Measurements from ENCODE around the gene SPP1. TPM values are rescaled to one million over a fixed set of nuclear protein-coding genes. Genes with fewer than 3 reads are reported as not detected.

SPP1 gene
- total and polyA plus RNA-seq, 5 donors from 2014 or later: 0.56 TPM; not detected in 4

GRCh38 chr4:88007304-88008121 is 32.0 kb downstream of the SPP1 start, which contains the start of gene PKD2:
PKD2 (plus strand) TSS chr4:88007635; CDS start chr4:88007734, 99 bp downstream.
- Histone ChIP-seq H3K4me1 (ENCODE audit: control insufficient read depth, insufficient read depth, low read length, poor library complexity, severe bottlenecking) (peaks cover 25% of the 10 kb centered on the region), H3K27me3 (ENCODE audit: control insufficient read depth, insufficient read depth, low read length) (no peaks in the 10 kb centered on the region), H3K4me3 (ENCODE audit: low read depth, low read length) (peak within 1 kb of the TSS; percentile 88), H3K27ac (ENCODE audit: insufficient read depth, low read length, poor library complexity, severe bottlenecking) (no peak within 1 kb of the TSS), H3K36me3 (ENCODE audit: control insufficient read depth, insufficient read depth, low read length) (no peaks in the 10 kb centered on the region), H3K9me3 (ENCODE audit: control insufficient read depth in 2 of 2, low read length in 2 of 2) (no peaks in the 10 kb centered on the region)
- Mint-ChIP-seq H3K36me3 (no peaks in the 10 kb centered on the region), H3K4me3 (peak within 1 kb of the TSS; percentile 93 to 97 (median 96)), H3K4me1 (peaks cover 20 to 44% (median 32%) of the 10 kb centered on the region in 4 donors), H3K9me3 (peaks cover 0 to 2% (median 0%) of the 10 kb centered on the region in 7 donors), H3K27me3 (no peaks in the 10 kb centered on the region), H3K27ac (peak within 1 kb of the TSS in 2 of 3 donors; percentile 78 to 82)
- ATAC-seq (ENCODE audit: low read depth in 2 of 2) (peak; percentile 85 to 94), DNase-seq (peak; percentile 49 to 88 (median 60))

GRCh38 chr4:88008122-88008742 is 32.7 kb downstream of the SPP1 start:
- no peaks in the 10 kb centered on the region for H3K27me3 ChIP-seq (ENCODE audit: control insufficient read depth, insufficient read depth, low read length)
- Mint-ChIP-seq H3K36me3 (peaks cover 3% of the 10 kb centered on the region), H3K4me3 (peak overlapping the region; percentile 93 to 97 (median 96)), H3K4me1 (peaks cover 20 to 51% (median 34%) of the 10 kb centered on the region in 4 donors), H3K9me3 (peaks cover 0 to 2% (median 0%) of the 10 kb centered on the region in 7 donors), H3K27ac (peak overlapping the region in 2 of 3 donors; percentile 72 to 82), H3K27me3 (no peaks in the 10 kb centered on the region)
- H3K36me3 ChIP-seq (ENCODE audit: control insufficient read depth, insufficient read depth, low read length): no peaks in the 10 kb centered on the region
- H3K4me3 ChIP-seq (ENCODE audit: low read depth, low read length): peak overlapping the region; percentile 88
- no peaks in the 10 kb centered on the region for H3K9me3 ChIP-seq (ENCODE audit: control insufficient read depth in 2 of 2, low read length in 2 of 2)
- ATAC-seq (ENCODE audit: low read depth in 2 of 2) (peak; percentile 6 to 11), DNase-seq (peak in 2 of 3 donors; percentile 4 to 35)
- peaks cover 25% of the 10 kb centered on the region for H3K4me1 ChIP-seq (ENCODE audit: control insufficient read depth, insufficient read depth, low read length, poor library complexity, severe bottlenecking)
- no peak overlapping the region for H3K27ac ChIP-seq (ENCODE audit: insufficient read depth, low read length, poor library complexity, severe bottlenecking)

GRCh38 chr4:88008743-88009171 is 33.2 kb downstream of the SPP1 start:
- Histone ChIP-seq H3K27me3 (ENCODE audit: control insufficient read depth, insufficient read depth, low read length) (no peaks in the 10 kb centered on the region), H3K27ac (ENCODE audit: insufficient read depth, low read length, poor library complexity, severe bottlenecking) (no peak overlapping the region), H3K36me3 (ENCODE audit: control insufficient read depth, insufficient read depth, low read length) (no peaks in the 10 kb centered on the region), H3K9me3 (ENCODE audit: control insufficient read depth in 2 of 2, low read length in 2 of 2) (no peaks in the 10 kb centered on the region), H3K4me3 (ENCODE audit: low read depth, low read length) (peak overlapping the region; percentile 88), H3K4me1 (ENCODE audit: control insufficient read depth, insufficient read depth, low read length, poor library complexity, severe bottlenecking) (peaks cover 25% of the 10 kb centered on the region)
- H3K36me3 Mint-ChIP-seq: peaks cover 3% of the 10 kb centered on the region
- ATAC-seq (ENCODE audit: low read depth in 2 of 2) (no peak), DNase-seq (peak in 1 of 3 donors; percentile 57)
- H3K27me3 Mint-ChIP-seq: no peaks in the 10 kb centered on the region
- H3K4me1 Mint-ChIP-seq: peaks cover 20 to 55% (median 35%) of the 10 kb centered on the region in 4 donors
- peak overlapping the region; percentile 93 to 97 (median 96) for H3K4me3 Mint-ChIP-seq
- peaks cover 0 to 2% (median 0%) of the 10 kb centered on the region in 7 donors for H3K9me3 Mint-ChIP-seq
- peak overlapping the region in 2 of 3 donors; percentile 72 to 82 for H3K27ac Mint-ChIP-seq

- H3K36me3 Mint-ChIP-seq: peaks cover 6% of the 10 kb centered on the region
- H3K27ac ChIP-seq (ENCODE audit: insufficient read depth, low read length, poor library complexity, severe bottlenecking): no peak overlapping the region
- peak overlapping the region in 1 of 4 donors; percentile 97 for H3K4me3 Mint-ChIP-seq
These were observed 34.4 kb downstream of the SPP1 start for GRCh38 chr4:88009871-88010270.

GRCh38 chr4:88010966-88011365 is 35.5 kb downstream of the SPP1 start:
- Histone ChIP-seq H3K27me3 (ENCODE audit: control insufficient read depth, insufficient read depth, low read length) (no peaks in the 10 kb centered on the region), H3K4me1 (ENCODE audit: control insufficient read depth, insufficient read depth, low read length, poor library complexity, severe bottlenecking) (peaks cover 25% of the 10 kb centered on the region), H3K4me3 (ENCODE audit: low read depth, low read length) (peak overlapping the region; percentile 41), H3K9me3 (ENCODE audit: control insufficient read depth in 2 of 2, low read length in 2 of 2) (no peaks in the 10 kb centered on the region), H3K27ac (ENCODE audit: insufficient read depth, low read length, poor library complexity, severe bottlenecking) (no peak overlapping the region), H3K36me3 (ENCODE audit: control insufficient read depth, insufficient read depth, low read length) (no peaks in the 10 kb centered on the region)
- no peak for DNase-seq
- Mint-ChIP-seq H3K36me3 (peaks cover 12% of the 10 kb centered on the region), H3K27ac (peak overlapping the region in 2 of 3 donors; percentile 11 to 62), H3K27me3 (no peaks in the 10 kb centered on the region), H3K9me3 (peaks cover 0 to 2% (median 0%) of the 10 kb centered on the region in 7 donors), H3K4me3 (peak overlapping the region in 2 of 4 donors; percentile 5 to 32), H3K4me1 (peaks cover 20 to 67% (median 42%) of the 10 kb centered on the region in 4 donors)
- no peak for ATAC-seq (ENCODE audit: low read depth in 2 of 2)

More at GRCh38 chr4:88009871-88010270, 34.4 kb downstream of the SPP1 start:
- H3K4me1 ChIP-seq (ENCODE audit: control insufficient read depth, insufficient read depth, low read length, poor library complexity, severe bottlenecking): peaks cover 25% of the 10 kb centered on the region
- Mint-ChIP-seq H3K27me3 (no peaks in the 10 kb centered on the region), H3K4me1 (peaks cover 20 to 64% (median 40%) of the 10 kb centered on the region in 4 donors), H3K9me3 (peaks cover 0 to 2% (median 0%) of the 10 kb centered on the region in 7 donors), H3K27ac (no peak overlapping the region)
- peak overlapping the region; percentile 88 for H3K4me3 ChIP-seq (ENCODE audit: low read depth, low read length)
- no peaks in the 10 kb centered on the region for H3K27me3 ChIP-seq (ENCODE audit: control insufficient read depth, insufficient read depth, low read length)
- DNase-seq (no peak), ATAC-seq (ENCODE audit: low read depth in 2 of 2) (no peak)
- H3K36me3 ChIP-seq (ENCODE audit: control insufficient read depth, insufficient read depth, low read length): no peaks in the 10 kb centered on the region
- H3K9me3 ChIP-seq (ENCODE audit: control insufficient read depth in 2 of 2, low read length in 2 of 2): no peaks in the 10 kb centered on the region

- Mint-ChIP-seq H3K9me3 (peaks cover 0 to 2% (median 0%) of the 10 kb centered on the region in 7 donors), H3K27me3 (no peaks in the 10 kb centered on the region), H3K4me3 (no peak overlapping the region), H3K27ac (peak overlapping the region in 1 of 3 donors; percentile 14), H3K4me1 (peaks cover 20 to 65% (median 37%) of the 10 kb centered on the region in 4 donors), H3K36me3 (peaks cover 20% of the 10 kb centered on the region)
- no peak overlapping the region for H3K27ac ChIP-seq (ENCODE audit: insufficient read depth, low read length, poor library complexity, severe bottlenecking)
- no peaks in the 10 kb centered on the region for H3K9me3 ChIP-seq (ENCODE audit: control insufficient read depth in 2 of 2, low read length in 2 of 2)
- DNase-seq (no peak), ATAC-seq (ENCODE audit: low read depth in 2 of 2) (no peak)
- H3K36me3 ChIP-seq (ENCODE audit: control insufficient read depth, insufficient read depth, low read length): no peaks in the 10 kb centered on the region
- H3K4me1 ChIP-seq (ENCODE audit: control insufficient read depth, insufficient read depth, low read length, poor library complexity, severe bottlenecking): peaks cover 19% of the 10 kb centered on the region
- H3K4me3 ChIP-seq (ENCODE audit: low read depth, low read length): no peak overlapping the region
- no peaks in the 10 kb centered on the region for H3K27me3 ChIP-seq (ENCODE audit: control insufficient read depth, insufficient read depth, low read length)
These were observed 37.1 kb downstream of the SPP1 start for GRCh38 chr4:88012647-88013046.

GRCh38 chr4:88014386-88014905 is 38.9 kb downstream of the SPP1 start:
- peaks cover 8% of the 10 kb centered on the region for H3K4me1 ChIP-seq (ENCODE audit: control insufficient read depth, insufficient read depth, low read length, poor library complexity, severe bottlenecking)

More at GRCh38 chr4:88014386-88014905, 38.9 kb downstream of the SPP1 start:
- no peak overlapping the region for H3K27ac ChIP-seq (ENCODE audit: insufficient read depth, low read length, poor library complexity, severe bottlenecking)
- no peaks in the 10 kb centered on the region for H3K36me3 ChIP-seq (ENCODE audit: control insufficient read depth, insufficient read depth, low read length)
- no peaks in the 10 kb centered on the region for H3K27me3 Mint-ChIP-seq
- no peak overlapping the region for H3K27ac Mint-ChIP-seq
- ATAC-seq (ENCODE audit: low read depth in 2 of 2) (no peak), DNase-seq (no peak)
- H3K4me3 ChIP-seq (ENCODE audit: low read depth, low read length): no peak overlapping the region
- peaks cover 25% of the 10 kb centered on the region for H3K36me3 Mint-ChIP-seq
- H3K27me3 ChIP-seq (ENCODE audit: control insufficient read depth, insufficient read depth, low read length): no peaks in the 10 kb centered on the region
- peaks cover 13 to 65% (median 35%) of the 10 kb centered on the region in 4 donors for H3K4me1 Mint-ChIP-seq
- H3K4me3 Mint-ChIP-seq: no peak overlapping the region
- H3K9me3 Mint-ChIP-seq: peaks cover 0 to 2% (median 0%) of the 10 kb centered on the region in 7 donors
- no peaks in the 10 kb centered on the region for H3K9me3 ChIP-seq (ENCODE audit: control insufficient read depth in 2 of 2, low read length in 2 of 2)

Data from CD4-positive, CD25-positive, alpha-beta regulatory T cell (primary cell).